SH-SY5Y (cell line): ENCODE results near the gene USP24.
A peak's percentile ranks its signal among the peaks of the same experiment; 100 is the strongest.

Source experiments
- GATA2 ChIP-seq: IDR thresholded peaks from 2 replicates; pipeline ENCODE4 v1.6.1; 2011; ENCODE audit warnings: mild to moderate bottlenecking, low read depth, low read length
- GATA3 ChIP-seq: IDR thresholded peaks from 2 replicates; pipeline ENCODE4 v1.6.1; 2011; ENCODE audit warnings: low read depth, mild to moderate bottlenecking, low read length, moderate library complexity

GRCh38 chr1:55210990-55211801 lies 4.0 kb downstream of the USP24 start:
- peak; percentile 35; the same call in 1 of the 2 replicates for TF ChIP-seq GATA2
- TF ChIP-seq GATA3 = no peak
